AG10803 (cell line): ENCODE results near the gene CLCN1.

Source experiments
- DNase-seq: peaks from one replicate; pipeline ENCODE4 v3.0.0; 2010; ENCODE audit warnings: low read depth
- H3K4me3 ChIP-seq: 2 replicates; pipeline ENCODE4 v1.5.1; 2011; ENCODE audit warnings: mild to moderate bottlenecking, low read length, control low read depth
- TF ChIP-seq, protein P1 (sequence below): conservative IDR thresholded peaks from 2 replicates; pipeline ENCODE4 v1.5.1; 2011; ENCODE audit warnings: mild to moderate bottlenecking, low read length, control low read depth, inconsistent platforms

Gene CLCN1

DNA sequence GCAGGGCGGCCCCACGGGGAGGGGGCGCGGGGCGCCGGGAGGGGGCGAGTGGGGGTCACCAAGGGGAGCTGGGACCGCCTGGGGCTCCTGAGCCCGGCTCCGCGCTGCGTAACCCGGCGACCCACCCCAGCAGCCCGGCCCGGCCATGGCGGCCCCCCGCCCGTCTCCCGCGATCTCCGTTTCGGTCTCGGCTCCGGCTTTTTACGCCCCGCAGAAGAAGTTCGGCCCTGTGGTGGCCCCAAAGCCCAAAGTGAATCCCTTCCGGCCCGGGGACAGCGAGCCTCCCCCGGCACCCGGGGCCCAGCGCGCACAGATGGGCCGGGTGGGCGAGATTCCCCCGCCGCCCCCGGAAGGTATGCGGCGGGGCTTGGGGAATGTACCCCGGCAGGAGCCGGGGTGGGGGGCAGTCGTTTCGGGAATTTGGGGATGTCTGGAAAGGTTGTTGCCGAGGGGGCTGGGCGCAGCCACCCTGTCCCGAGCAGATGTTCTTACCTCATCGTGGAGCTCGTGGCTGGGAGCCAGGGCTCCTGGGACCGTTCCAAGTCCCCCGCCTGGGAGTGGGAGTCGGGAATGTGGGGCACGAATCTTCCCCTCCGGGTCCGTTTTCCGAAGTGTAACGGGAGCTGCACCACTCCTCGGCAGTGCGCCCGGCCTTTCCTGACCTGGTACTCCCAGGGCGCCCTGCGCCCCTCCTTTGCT is 65.7 kb downstream of the CLCN1 start:
- TF ChIP-seq, protein P1, sequence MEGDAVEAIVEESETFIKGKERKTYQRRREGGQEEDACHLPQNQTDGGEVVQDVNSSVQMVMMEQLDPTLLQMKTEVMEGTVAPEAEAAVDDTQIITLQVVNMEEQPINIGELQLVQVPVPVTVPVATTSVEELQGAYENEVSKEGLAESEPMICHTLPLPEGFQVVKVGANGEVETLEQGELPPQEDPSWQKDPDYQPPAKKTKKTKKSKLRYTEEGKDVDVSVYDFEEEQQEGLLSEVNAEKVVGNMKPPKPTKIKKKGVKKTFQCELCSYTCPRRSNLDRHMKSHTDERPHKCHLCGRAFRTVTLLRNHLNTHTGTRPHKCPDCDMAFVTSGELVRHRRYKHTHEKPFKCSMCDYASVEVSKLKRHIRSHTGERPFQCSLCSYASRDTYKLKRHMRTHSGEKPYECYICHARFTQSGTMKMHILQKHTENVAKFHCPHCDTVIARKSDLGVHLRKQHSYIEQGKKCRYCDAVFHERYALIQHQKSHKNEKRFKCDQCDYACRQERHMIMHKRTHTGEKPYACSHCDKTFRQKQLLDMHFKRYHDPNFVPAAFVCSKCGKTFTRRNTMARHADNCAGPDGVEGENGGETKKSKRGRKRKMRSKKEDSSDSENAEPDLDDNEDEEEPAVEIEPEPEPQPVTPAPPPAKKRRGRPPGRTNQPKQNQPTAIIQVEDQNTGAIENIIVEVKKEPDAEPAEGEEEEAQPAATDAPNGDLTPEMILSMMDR, result no peak
- H3K4me3 ChIP-seq, result peak overlapping the region; percentile 89
- peak; percentile 76 for DNase-seq

DNA sequence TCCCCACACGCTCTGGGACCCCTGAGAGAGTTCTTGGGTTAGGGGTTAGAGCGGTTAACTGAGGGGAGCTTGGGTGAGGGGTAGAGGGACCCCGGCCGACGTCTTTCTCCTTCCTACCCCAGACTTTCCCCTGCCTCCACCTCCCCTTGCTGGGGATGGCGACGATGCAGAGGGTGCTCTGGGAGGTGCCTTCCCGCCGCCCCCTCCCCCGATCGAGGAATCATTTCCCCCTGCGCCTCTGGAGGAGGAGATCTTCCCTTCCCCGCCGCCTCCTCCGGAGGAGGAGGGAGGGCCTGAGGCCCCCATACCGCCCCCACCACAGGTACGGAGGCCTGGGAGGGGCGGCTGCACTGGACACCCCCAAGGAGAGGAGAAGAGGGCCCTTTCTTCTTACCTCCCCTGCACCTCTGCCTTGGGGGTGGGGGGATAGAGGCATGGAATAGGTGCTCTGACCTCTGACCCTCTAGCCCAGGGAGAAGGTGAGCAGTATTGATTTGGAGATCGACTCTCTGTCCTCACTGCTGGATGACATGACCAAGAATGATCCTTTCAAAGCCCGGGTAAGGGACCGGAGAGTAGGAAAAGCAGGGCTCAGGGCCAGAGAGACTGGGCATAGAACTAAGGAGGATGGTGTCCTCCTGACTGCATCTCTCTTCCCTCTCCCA is 66.3 kb downstream of the CLCN1 start:
- TF ChIP-seq, protein P1, result no peak
- peak overlapping the region; percentile 89 for H3K4me3 ChIP-seq
- DNase-seq, result no peak

DNA sequence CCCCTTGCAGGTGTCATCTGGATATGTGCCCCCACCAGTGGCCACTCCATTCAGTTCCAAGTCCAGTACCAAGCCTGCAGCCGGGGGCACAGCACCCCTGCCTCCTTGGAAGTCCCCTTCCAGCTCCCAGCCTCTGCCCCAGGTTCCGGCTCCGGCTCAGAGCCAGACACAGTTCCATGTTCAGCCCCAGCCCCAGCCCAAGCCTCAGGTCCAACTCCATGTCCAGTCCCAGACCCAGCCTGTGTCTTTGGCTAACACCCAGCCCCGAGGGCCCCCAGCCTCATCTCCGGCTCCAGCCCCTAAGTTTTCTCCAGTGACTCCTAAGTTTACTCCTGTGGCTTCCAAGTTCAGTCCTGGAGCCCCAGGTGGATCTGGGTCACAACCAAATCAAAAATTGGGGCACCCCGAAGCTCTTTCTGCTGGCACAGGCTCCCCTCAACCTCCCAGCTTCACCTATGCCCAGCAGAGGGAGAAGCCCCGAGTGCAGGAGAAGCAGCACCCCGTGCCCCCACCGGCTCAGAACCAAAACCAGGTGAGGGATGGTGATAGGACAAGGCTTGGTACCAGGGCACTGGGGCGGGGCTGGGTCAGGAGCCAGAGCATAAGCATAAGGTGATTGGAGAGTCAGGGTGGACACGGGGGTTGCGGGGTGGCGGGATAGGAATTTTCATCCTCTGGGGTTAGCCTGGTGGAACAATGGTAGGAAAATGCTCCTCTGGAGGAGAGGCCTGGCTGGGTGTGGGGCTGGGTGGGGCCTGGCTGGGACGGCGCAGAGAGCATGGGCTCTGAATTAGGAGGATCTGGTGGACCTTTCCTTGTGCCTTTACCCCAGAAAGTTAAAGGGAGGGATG is 67.1 kb downstream of the CLCN1 start:
- peak overlapping the region; percentile 89 for H3K4me3 ChIP-seq
- DNase-seq, result no peak

DNA sequence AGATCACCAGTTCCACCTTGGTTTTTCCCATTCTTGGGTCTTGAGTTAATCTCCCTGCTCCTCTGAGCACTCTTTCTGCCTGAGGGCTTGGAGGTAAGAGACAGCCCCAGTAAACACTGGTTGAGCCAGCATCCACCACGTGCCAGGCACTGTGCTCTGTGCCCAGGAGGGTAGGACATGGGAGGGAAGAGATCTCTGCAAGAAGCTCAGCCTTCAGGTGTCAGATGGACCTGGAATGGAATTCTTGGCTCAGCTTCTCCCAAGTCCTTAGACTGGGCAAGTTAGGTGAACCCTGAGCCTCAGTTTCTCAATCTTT is 67.7 kb downstream of the CLCN1 start:
- TF ChIP-seq, protein P1, result no peak
- DNase-seq, result no peak
- peak overlapping the region; percentile 89 for H3K4me3 ChIP-seq

More for the DNA sequence above, 67.1 kb downstream of the CLCN1 start:
- TF ChIP-seq, protein P1, result no peak

DNA sequence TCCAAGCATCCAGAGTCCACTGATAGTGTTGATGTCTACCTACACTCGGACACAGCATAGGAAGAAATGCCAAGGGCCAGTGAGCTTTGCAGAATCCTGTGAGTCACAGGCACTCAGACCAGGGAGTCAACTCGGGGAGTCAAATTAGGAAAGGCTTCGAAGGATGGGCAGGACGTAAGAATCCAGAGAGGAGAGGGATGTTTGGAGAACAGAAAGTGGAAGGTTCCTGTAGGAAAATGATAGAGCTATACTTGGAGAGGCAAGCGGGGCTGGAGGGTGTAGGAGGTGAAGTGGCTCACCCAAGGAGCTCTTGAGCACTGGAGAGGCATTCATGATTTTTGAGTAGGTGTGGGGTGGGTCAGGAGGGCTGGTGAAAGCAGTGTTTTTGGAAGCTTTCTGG is 68.2 kb downstream of the CLCN1 start:
- no peak for DNase-seq
- TF ChIP-seq, protein P1, result no peak
- H3K4me3 ChIP-seq, result peak overlapping the region; percentile 89

DNA sequence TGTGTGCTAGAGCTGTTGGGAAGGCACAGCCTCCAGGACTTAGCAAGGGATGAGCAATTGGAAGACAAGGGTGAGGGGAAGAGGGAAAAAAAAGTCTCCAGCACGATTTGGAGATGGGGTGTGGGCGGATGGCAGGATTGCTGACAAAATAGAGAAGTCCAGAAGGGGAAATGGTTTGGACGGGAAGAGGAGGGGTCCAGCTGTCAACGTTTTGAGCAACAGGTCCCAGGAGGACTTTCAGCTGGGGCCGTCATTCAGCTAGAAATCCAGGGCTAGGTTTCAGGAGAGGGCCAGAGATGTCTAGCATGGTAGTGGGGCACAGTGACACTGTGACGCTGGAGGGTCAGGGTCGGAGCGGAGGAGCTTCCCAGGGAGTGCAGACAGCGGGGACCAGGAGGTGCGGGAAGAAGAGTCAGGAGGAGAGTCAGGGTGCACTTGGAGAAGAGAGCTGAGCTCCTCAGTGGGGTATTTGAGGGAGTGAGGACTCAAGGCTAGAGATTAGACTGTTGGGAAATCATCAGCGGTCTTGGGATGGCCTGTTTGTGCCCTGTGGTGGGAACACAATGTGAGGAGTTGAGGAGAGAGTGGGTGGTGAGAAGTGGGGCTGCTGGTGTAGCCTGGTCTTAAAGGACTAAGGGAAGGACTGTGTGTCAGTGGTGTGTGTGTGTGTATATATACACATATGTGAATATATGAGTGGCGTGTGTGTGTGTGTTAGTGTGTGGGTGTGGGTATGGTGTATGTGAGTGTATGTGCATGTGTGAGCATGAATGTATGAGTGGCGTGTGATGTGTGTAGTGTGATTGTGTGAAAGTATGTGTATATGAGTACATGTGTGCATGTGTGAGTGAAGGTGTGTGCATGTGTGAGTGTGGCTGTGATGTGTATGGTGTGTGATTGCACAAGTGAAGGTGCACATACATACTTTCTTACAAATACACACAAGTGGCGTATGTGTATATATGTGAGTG is 69.0 kb downstream of the CLCN1 start:
- no peak for DNase-seq
- H3K4me3 ChIP-seq, result peak overlapping the region; percentile 89
- TF ChIP-seq, protein P1, result no peak
